HT1080 (cell line): Measurements from ENCODE around the gene EZH2. TPM values are rescaled to one million over a fixed set of nuclear protein-coding genes. Genes with fewer than 3 reads are reported as not detected.

Experiments used
- DNase-seq: peaks from one replicate; pipeline ENCODE4 v3.0.0-alpha.2; 2015; ENCODE audit warnings: low read depth
- small RNA-seq: library from RNA; depleted of rRNA; stranded (forward); fragments of <200 nt; gene quantifications from one replicate; pipeline ENCODE3, GENCODE V24; 2014
- total RNA-seq: library from RNA; depleted of rRNA; stranded (reverse); fragments of >200 nt; shearing (Covaris generic); gene quantifications from 2 replicates; pipeline ENCODE4 v1.2.3, GENCODE V29; 2014; rRNA removed

The EZH2 gene
- total RNA-seq, 1 experiment from 2014 or later: 30.2 TPM

- peak; percentile 99 for DNase-seq
Measured at GRCh38 chr7:148772297-148773089, 111.6 kb downstream of the EZH2 start.

GRCh38 chr7:148770004-148770403, 114.1 kb downstream of the EZH2 start:
- no peak for DNase-seq

GRCh38 chr7:148763622-148764021, 120.5 kb downstream of the EZH2 start:
- DNase-seq: no peak

- DNase-seq: no peak
Measured at GRCh38 chr7:148761499-148762278, 122.4 kb downstream of the EZH2 start.

Small RNA genes lying within 50 kb of the gene (small RNA-seq; reads per million reads assigned to genes)
- not detected for gene RF00017
- gene RN7SL569P: not detected
- not detected for gene RNU7-20P

Other genes starting within 250 kb of the EZH2 start
- gene CUL1, start 185.4 kb downstream of the EZH2 start, total RNA-seq: 41.9 and 49.3 TPM in 2 replicates
- gene PDIA4, start 144.2 kb upstream of the EZH2 start, total RNA-seq: 159 and 183 TPM in 2 replicates
- gene ZNF786, start 206.4 kb upstream of the EZH2 start, total RNA-seq: 3.6 and 4.1 TPM in 2 replicates
- gene ZNF425, start 242.0 kb upstream of the EZH2 start, total RNA-seq: 0.23 and 0.33 TPM in 2 replicates